Upper lobe of right lung (tissue), 1 donor: Measurements from ENCODE around the gene PON2. TPM values are rescaled to one million over a fixed set of nuclear protein-coding genes. Genes with fewer than 3 reads are reported as not detected.
A peak's percentile ranks its signal among the peaks of the same experiment; 100 is the strongest.

Experiments used
- ATAC-seq: fragments of 200-7000 bp; cut with Tn5 transposase; one replicate; pipeline ENCODE4 v1.9.1; 2020; ENCODE audit warnings: mild to moderate bottlenecking, moderate library complexity
- DNase-seq: peaks from one replicate; pipeline ENCODE4 v3.0.0-alpha.2; 2020
- H3K27ac ChIP-seq: fragments of 200-600 bp; one replicate; pipeline ENCODE4 v1.8.0; 2022
- H3K27me3 ChIP-seq: fragments of 200-600 bp; one replicate; pipeline ENCODE4 v1.8.0; 2022; ENCODE audit warnings: mild to moderate bottlenecking
- H3K36me3 ChIP-seq: fragments of 200-600 bp; one replicate; pipeline ENCODE4 v1.8.0; 2022
- H3K4me1 ChIP-seq: fragments of 200-600 bp; one replicate; pipeline ENCODE4 v1.8.0; 2022
- H3K4me3 ChIP-seq: fragments of 200-600 bp; one replicate; pipeline ENCODE4 v1.8.0; 2022; ENCODE audit warnings: mild to moderate bottlenecking
- H3K9me3 ChIP-seq: fragments of 200-600 bp; one replicate; pipeline ENCODE4 v1.8.0; 2022
- intact Hi-C: fragments of 100-400 bp; cut with DNase I; formaldehyde crosslinking; loops from one replicate; pipeline ENCODE4 v1.11.0; 2022
- total RNA-seq: library from RNA; stranded (reverse); fragmentation: NEBNext Ultra II Directional; extraction: Animal tissue kit (Norgen Biotek cat#: 25700); gene quantifications from one replicate; pipeline ENCODE4 v1.2.1, GENCODE V29; 2021
- TF ChIP-seq, protein P1 (sequence below): fragments of 200-600 bp; IDR thresholded peaks from one replicate; pipeline ENCODE4 v1.8.0; 2022; ENCODE audit warnings: antibody characterized with exemption
- donor health status: DM: no; HTN: yes; CAD: no; lungs with severe emphysema.

PON2 gene
- total RNA-seq, 1 donor from 2014 or later: 193 TPM

DNA sequence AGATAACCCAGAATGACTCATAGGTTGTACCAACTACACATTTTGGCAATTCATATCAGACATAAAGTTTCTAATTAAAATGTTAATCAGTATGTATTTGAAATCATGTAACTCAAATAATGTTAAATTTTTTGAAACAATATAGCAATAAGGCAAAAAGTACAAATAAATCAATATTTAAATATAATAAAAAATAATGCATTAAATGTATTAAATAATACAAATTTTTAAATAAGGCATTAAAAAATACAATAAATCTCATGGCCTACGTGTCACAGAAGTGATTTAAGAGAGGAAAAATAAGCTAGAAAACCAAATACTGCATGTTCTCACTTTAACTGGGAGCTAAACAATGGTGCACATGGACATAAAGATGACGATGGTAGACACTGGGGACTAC is 9.1 kb downstream of the PON2 start:
- no peak overlapping the region for H3K4me3 ChIP-seq
- ATAC-seq: no peak
- TF ChIP-seq, protein P1, sequence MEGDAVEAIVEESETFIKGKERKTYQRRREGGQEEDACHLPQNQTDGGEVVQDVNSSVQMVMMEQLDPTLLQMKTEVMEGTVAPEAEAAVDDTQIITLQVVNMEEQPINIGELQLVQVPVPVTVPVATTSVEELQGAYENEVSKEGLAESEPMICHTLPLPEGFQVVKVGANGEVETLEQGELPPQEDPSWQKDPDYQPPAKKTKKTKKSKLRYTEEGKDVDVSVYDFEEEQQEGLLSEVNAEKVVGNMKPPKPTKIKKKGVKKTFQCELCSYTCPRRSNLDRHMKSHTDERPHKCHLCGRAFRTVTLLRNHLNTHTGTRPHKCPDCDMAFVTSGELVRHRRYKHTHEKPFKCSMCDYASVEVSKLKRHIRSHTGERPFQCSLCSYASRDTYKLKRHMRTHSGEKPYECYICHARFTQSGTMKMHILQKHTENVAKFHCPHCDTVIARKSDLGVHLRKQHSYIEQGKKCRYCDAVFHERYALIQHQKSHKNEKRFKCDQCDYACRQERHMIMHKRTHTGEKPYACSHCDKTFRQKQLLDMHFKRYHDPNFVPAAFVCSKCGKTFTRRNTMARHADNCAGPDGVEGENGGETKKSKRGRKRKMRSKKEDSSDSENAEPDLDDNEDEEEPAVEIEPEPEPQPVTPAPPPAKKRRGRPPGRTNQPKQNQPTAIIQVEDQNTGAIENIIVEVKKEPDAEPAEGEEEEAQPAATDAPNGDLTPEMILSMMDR: no peak

DNA sequence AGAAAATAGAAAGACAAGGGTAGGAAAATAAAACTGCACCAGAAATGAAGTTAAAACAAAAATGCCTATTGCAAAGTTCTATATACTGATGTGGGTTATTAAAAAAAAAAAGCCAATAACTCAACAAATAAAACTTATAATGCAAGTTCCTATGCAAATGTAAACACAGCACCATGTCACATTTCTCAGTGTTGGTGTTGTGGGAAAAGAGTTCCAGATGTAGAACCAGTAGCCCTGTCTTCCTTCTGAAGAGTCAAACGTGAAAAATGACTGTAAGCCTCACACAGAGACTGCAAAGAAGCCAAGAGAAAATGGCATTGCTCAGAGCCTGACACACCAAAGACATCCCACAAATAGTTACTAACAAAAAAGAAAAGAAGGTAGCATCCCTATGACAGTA is 10.1 kb downstream of the PON2 start:
- Histone ChIP-seq H3K4me3 (no peak overlapping the region), H3K4me1 (peaks cover 8% of the 10 kb centered on the region), H3K9me3 (no peaks in the 10 kb centered on the region), H3K27ac (no peak overlapping the region), H3K27me3 (no peaks in the 10 kb centered on the region), H3K36me3 (no peaks in the 10 kb centered on the region)
- ATAC-seq (no peak), DNase-seq (no peak)
- intact Hi-C loops: no loop called here
- TF ChIP-seq, protein P1: no peak

More for the DNA sequence above, 9.1 kb downstream of the PON2 start:
- no peak for DNase-seq
- H3K36me3 ChIP-seq: no peaks in the 10 kb centered on the region
- H3K9me3 ChIP-seq: no peaks in the 10 kb centered on the region
- intact Hi-C loops: no loop called here
- H3K27me3 ChIP-seq: no peaks in the 10 kb centered on the region
- H3K4me1 ChIP-seq: peaks cover under 1% of the 10 kb centered on the region
- H3K27ac ChIP-seq: no peak overlapping the region

GRCh38 chr7:95421847-95422444 is 12.9 kb downstream of the PON2 start:
- Histone ChIP-seq H3K36me3 (no peaks in the 10 kb centered on the region), H3K27ac (no peak overlapping the region), H3K4me3 (no peak overlapping the region), H3K27me3 (no peaks in the 10 kb centered on the region), H3K4me1 (peaks cover 13% of the 10 kb centered on the region), H3K9me3 (no peaks in the 10 kb centered on the region)
- TF ChIP-seq, protein P1: no peak
- DNase-seq (no peak), ATAC-seq (no peak)
- intact Hi-C loops: no loop called here

DNA sequence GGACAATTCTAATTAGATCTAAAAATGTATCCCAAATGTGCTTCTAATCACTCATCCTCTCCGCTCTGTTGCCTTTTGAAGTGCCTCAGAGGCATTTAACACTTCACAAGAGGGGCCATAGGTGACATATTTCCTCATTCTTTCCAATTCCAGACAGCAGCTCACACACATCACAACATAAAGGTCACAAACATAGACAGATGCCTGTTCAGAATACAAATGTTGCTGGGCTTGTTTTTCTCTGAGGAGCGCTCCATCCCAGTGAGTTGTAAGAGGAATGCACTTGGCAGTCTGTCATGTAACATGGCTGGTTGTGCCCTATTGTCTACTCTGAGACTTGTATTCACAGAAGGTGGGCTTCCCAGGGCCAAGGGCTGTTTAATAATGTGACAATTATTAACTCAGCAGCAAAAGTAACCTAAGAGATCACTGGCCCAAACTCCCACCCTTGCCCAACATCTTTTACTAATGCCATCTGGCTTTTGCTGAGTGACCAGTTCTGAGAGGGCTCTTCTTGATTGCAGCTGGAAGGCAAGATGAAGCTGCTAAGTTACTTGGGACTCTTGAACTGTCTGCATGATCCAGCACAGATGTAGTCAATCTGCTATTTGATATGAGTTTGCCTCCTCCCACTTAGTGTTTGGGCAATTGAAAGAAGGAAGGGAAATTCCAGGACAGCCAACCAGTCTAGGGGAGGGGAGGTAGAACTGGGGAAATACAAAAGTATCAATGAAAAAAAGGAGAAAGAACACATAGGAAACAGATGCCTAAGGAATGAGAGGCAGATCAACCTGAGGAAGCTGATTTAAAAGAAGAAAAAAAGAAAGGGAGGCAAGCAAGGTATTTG is 13.6 kb downstream of the PON2 start:
- no peaks in the 10 kb centered on the region for H3K27me3 ChIP-seq
- peak overlapping the region; percentile 17 for H3K27ac ChIP-seq
- no peaks in the 10 kb centered on the region for H3K9me3 ChIP-seq
- DNase-seq (no peak), ATAC-seq (peak; percentile 73)
- H3K36me3 ChIP-seq: peaks cover 3% of the 10 kb centered on the region
- TF ChIP-seq, protein P1: no peak
- H3K4me3 ChIP-seq: no peak overlapping the region
- peaks cover 13% of the 10 kb centered on the region for H3K4me1 ChIP-seq
- intact Hi-C loops: no loop called here

DNA sequence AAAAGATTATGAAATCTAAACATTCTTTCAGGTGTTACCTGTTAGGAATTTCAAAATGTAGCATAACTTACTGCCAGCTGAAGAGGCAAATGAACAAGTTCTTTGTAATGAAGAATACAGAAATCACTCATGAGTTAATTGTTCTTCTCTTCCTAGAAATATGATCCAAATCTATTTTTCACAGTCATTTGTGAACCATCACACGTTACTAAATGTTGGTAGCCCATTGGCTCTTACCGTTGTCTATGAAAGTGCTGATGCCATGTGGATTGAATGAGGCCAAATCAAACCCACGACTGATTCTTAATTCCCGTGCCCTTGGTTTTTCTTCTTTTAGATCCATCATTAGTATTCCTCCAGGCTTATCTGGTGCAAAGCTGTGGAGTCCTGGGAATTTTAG is 22.8 kb downstream of the PON2 start:
- intact Hi-C loops: no loop called here
- no peaks in the 10 kb centered on the region for H3K27me3 ChIP-seq
- no peak for DNase-seq
- H3K4me3 ChIP-seq: no peak overlapping the region
- no peaks in the 10 kb centered on the region for H3K4me1 ChIP-seq
- H3K36me3 ChIP-seq: peaks cover 70% of the 10 kb centered on the region
- ATAC-seq: no peak
- no peak overlapping the region for H3K27ac ChIP-seq
- TF ChIP-seq, protein P1: no peak
- H3K9me3 ChIP-seq: no peaks in the 10 kb centered on the region
